Head of caudate nucleus (tissue), 42 donors: ENCODE measurements around the gene GRIN2D.

Experiments
- DNase-seq, 42 donors: peaks; one replicate each; pipeline versions ENCODE4 v3.0.0 to v3.0.0-alpha.2; 2020 to 2021; ENCODE audit warnings: mixed read lengths in 7 of 42
- intact Hi-C: fragments of 100-400 bp; cut with DNase I; formaldehyde crosslinking; loops from one replicate; pipeline ENCODE4 v1.15.0; 2022

GRIN2D gene

GRCh38 chr19:48418317-48419064 lies 25.0 kb downstream of the GRIN2D start:
- intact Hi-C loops = no loop called here
- no peak for DNase-seq

- DNase-seq = peak; percentile 27 to 82 (median 62)
- intact Hi-C loops = no loop called here
Observed at GRCh38 chr19:48419158-48419920, 25.9 kb downstream of the GRIN2D start.

GRCh38 chr19:48421548-48421947 lies 28.1 kb downstream of the GRIN2D start:
- intact Hi-C loops = no loop called here
- DNase-seq = no peak

- DNase-seq = peak in 14 of 42 donors; percentile 24 to 67 (median 32)
- intact Hi-C loops = no loop called here
Observed at GRCh38 chr19:48424694-48425219, 31.3 kb downstream of the GRIN2D start.

- DNase-seq = no peak
- intact Hi-C loops = no loop called here
Observed at GRCh38 chr19:48428670-48429069, 35.2 kb downstream of the GRIN2D start.

GRCh38 chr19:48433337-48433736 lies 39.9 kb downstream of the GRIN2D start:
- intact Hi-C loops = no loop called here
- no peak for DNase-seq

- intact Hi-C loops = no loop called here
- DNase-seq = no peak
Observed at GRCh38 chr19:48436586-48436985, 43.1 kb downstream of the GRIN2D start.

GRCh38 chr19:48441360-48442050 lies 48.0 kb downstream of the GRIN2D start:
- no peak for DNase-seq
- intact Hi-C loops = loop anchor here (10.0 kb wide), 1 partner anchor 47 kb away; the partner anchor contains the start of genes GRIN2D and KDELR1

GRCh38 chr19:48442116-48443035 lies 48.9 kb downstream of the GRIN2D start:
- no peak for DNase-seq
- intact Hi-C loops = loop anchor here (10.0 kb wide), 1 partner anchor 48 kb away; the partner anchor contains the start of genes GRIN2D and KDELR1

GRCh38 chr19:48443256-48443655 lies 49.8 kb downstream of the GRIN2D start:
- intact Hi-C loops = loop anchor here (10.0 kb wide), 1 partner anchor 48 kb away; the partner anchor contains the start of genes GRIN2D and KDELR1
- DNase-seq = no peak
